PFSK-1 (cell line): ENCODE data around the gene ZNF70. TPM values are rescaled to one million over a fixed set of nuclear protein-coding genes. Genes with fewer than 3 reads are reported as not detected.

Experiments used
- FOXP2 ChIP-seq: optimal IDR thresholded peaks from 2 replicates; pipeline ENCODE3; 2011; ENCODE audit warnings: borderline replicate concordance, control low read depth, inconsistent platforms; ENCODE audit not compliant: insufficient read depth; ENCODE audit errors: extremely low read length, extremely low read depth
- POLR2AphosphoS5 ChIP-seq: IDR thresholded peaks from 2 replicates; pipeline ENCODE4 v1.6.1; 2012; ENCODE audit warnings: low read depth, mild to moderate bottlenecking, control low read depth, low read length, moderate library complexity
- REST ChIP-seq, 2 experiments: IDR thresholded peaks; 2 replicates each; pipeline versions ENCODE4 v1.6.1 to v1.8.0; 2011 to 2012; ENCODE audit warnings: low read depth in 2 of 2, low read length in 2 of 2, control low read depth in 1 of 2, inconsistent platforms in 1 of 2, mild to moderate bottlenecking in 1 of 2, moderate library complexity in 1 of 2; ENCODE audit not compliant: insufficient read depth in 1 of 2
- SIN3A ChIP-seq: IDR thresholded peaks from 2 replicates; pipeline ENCODE4 v1.6.1; 2012; ENCODE audit warnings: mild to moderate bottlenecking, low read length, moderate library complexity, borderline replicate concordance; ENCODE audit not compliant: insufficient read depth
- TAF1 ChIP-seq: IDR thresholded peaks from 2 replicates; pipeline ENCODE4 v1.6.1; 2012; ENCODE audit warnings: low read length, control low read depth, borderline replicate concordance; ENCODE audit not compliant: insufficient read depth
- polyA plus RNA-seq: library from polyadenylated mRNA; unstranded; fragments of >200 nt; gene quantifications from one replicate; pipeline ENCODE4 v1.2.1, GENCODE V29; 2012; ENCODE audit warnings: low read depth, missing spikeins; ENCODE audit not compliant: insufficient read length

Gene ZNF70
- 1.0 TPM for polyA plus RNA-seq

GRCh38 chr22:23750714-23751440 is at the start of gene ZNF70:
TSS of gene ZNF70 (minus strand) at chr22:23751112. CDS start at chr22:23745140, 5,972 bp downstream.
- TF ChIP-seq POLR2AphosphoS5 (peak; percentile 53; the same call in 1 of the 2 replicates), TAF1 (peak; percentile 62; the same call in 1 of the 2 replicates), SIN3A (no peak), REST (IDR thresholded peaks at IDR 0.05; ENCODE audit: insufficient read depth in 1 of 2, low read depth in 2 of 2, low read length in 2 of 2) (no peak), FOXP2 (peak; percentile 10)

DNA sequence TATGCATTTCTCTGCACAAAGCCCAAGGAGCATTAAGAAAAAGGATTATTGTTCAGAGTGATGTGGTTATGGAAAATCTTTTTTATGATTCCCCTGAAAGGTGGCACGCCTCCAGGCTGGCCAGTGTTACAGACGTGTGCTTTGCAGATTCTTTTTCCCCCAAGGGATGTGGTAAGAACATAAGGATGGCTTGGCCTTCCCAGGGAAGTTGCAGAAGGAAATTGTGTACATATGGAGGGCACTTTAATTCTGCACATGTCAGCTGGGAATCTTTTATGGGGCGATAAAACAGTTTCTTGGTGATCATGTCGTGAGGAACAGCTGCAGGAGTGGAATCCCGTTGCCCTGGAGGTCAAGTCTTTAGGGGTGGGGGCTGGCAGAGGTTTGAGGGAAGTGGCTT is 45.5 kb upstream of the ZNF70 start:
- TF ChIP-seq REST (IDR thresholded peaks at IDR 0.05; ENCODE audit: insufficient read depth in 1 of 2, low read depth in 2 of 2, low read length in 2 of 2), result no peak
- TF ChIP-seq FOXP2, result no peak
- no peak for TF ChIP-seq POLR2AphosphoS5
- no peak for TF ChIP-seq TAF1
- TF ChIP-seq SIN3A, result no peak

GRCh38 chr22:23793326-23793725 is 42.4 kb upstream of the ZNF70 start:
- TF ChIP-seq REST (IDR thresholded peaks at IDR 0.05; ENCODE audit: insufficient read depth in 1 of 2, low read depth in 2 of 2, low read length in 2 of 2), result no peak
- no peak for TF ChIP-seq POLR2AphosphoS5
- TF ChIP-seq FOXP2, result no peak
- TF ChIP-seq SIN3A, result no peak
- no peak for TF ChIP-seq TAF1

GRCh38 chr22:23791738-23792645 is 41.1 kb upstream of the ZNF70 start:
- TF ChIP-seq POLR2AphosphoS5, result no peak
- TF ChIP-seq REST (IDR thresholded peaks at IDR 0.05; ENCODE audit: insufficient read depth in 1 of 2, low read depth in 2 of 2, low read length in 2 of 2), result no peak
